ENCODE data around the gene CCDC33.

The CCDC33 gene

DNA sequence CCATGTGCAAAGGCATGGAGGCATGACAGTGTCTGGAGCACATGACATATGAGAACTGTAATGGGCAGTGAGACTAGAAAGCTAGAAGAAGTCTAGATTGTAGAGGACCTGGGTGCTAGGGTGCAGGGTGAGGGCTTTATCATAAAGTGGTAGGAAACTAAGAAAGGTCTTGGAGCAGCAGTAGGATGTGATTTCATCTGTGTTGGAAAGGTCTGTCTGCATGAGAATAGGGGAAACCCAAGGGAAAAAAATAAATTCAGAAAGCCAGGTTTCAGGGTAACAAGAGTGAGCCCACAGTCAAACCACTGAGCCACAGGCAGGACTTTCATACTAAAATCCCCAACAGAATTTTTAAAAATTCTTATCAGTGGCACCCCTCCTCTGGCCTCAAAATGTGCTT, 54.5 kb downstream of the CCDC33 start:
- Histone ChIP-seq H3K9me3 (ENCODE audit: control insufficient read depth, low read length) (no peaks in the 10 kb centered on the region), H3K36me3 (ENCODE audit: control insufficient read depth, insufficient read depth, low read length) (no peaks in the 10 kb centered on the region), H3K4me1 (ENCODE audit: control insufficient read depth, insufficient read depth, low read length, poor library complexity, severe bottlenecking) (peaks cover 47% of the 10 kb centered on the region), H3K4me3 (ENCODE audit: extremely low read depth, insufficient read depth, low read length, poor library complexity, severe bottlenecking) (no peak overlapping the region), H3K27ac (ENCODE audit: low read depth, low read length, severe bottlenecking) (peak overlapping the region; percentile 98)

DNA sequence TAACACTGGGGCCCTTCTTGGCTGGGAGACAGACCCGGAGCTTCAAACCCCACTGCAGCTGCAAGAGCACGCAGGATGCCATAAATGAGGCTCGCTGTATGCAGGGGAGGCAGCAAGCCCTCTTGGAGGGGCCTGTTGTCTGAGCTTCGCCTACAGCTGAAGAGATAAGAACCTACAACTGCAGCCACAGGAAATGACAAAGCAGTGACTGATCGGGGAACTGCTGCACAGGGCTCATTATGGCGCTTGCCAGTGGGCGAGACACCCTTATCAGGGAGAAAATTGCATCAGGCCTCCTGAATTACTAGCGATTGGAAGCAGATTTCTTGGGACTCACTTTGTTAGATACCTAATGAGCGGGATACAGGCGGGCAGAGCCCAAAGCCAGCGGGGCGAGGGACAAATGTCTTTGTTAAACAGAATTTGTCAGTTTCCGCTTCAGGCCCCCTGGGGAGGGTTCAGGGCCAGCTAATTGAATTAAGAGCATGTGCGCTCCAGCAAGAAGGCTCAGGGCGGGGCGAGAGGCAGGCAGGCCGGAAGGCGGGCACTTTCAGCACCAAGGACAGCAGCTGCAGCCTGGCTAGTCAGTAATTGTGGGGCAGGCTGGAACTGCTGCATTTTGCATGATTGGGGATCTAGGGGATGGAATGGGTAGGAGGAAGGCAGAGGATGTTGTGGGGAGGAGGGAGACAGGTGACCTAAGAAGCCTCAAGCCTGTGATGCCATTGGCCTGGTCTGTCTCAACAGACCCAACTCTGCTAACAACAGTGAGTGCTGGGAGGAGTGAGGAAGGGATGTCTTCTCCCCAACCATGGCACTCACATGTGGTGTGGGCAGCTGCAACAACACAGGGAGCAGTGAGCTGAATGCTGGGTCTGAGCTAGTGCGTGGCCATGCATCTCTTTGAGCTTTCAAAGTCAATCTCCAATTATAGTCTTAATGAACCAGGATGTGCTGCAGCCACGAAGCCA, 55.3 kb downstream of the CCDC33 start:
- Histone ChIP-seq H3K4me1 (ENCODE audit: control insufficient read depth, insufficient read depth, low read length, poor library complexity, severe bottlenecking) (peaks cover 47% of the 10 kb centered on the region), H3K4me3 (ENCODE audit: extremely low read depth, insufficient read depth, low read length, poor library complexity, severe bottlenecking) (peak overlapping the region; percentile 6), H3K27ac (ENCODE audit: low read depth, low read length, severe bottlenecking) (peak overlapping the region; percentile 98), H3K9me3 (ENCODE audit: control insufficient read depth, low read length) (no peaks in the 10 kb centered on the region), H3K36me3 (ENCODE audit: control insufficient read depth, insufficient read depth, low read length) (no peaks in the 10 kb centered on the region)
- WGBS, 2 experiments (ENCODE audit: insufficient coverage in 2 of 2) = 3 to 9% methylated on average over 18 of the region's 20 CpGs

DNA sequence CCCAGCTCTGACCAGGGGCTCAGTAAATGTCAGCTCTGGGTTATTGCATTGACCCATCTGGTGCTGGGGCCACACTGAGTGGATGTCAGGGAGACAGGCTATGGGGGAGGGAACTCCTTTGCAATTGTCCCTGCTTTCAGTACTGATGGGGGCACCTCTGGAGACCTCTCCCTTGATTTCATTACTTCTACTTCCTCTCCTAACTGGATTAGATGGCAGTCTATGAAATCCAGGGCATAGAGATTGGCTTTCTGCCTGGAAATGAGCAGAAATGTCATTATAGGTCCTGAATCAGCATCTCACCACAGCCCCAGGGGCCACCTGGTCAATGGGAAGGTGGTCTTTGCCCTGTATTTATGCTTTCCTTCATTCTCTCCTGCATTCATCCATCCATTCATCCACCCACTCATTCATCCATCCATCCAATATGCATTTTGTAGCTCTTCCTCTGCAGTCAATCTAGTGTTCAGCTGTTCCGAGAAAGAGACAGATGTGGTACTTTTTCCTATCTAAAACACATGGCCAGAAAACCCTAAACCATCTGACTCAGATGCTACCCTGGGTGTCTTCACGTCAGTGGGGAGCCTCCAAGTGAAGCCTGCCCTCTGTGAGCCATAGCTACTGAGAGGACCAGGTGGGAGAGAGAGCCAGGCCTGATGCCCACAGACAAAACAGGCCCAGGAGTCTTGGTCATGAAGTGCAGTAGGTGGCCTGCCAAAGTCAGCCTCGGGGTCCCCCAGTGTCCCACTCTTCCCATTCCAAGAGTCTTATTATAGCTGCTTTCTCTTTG, 57.1 kb downstream of the CCDC33 start:
- Histone ChIP-seq H3K4me3 (ENCODE audit: extremely low read depth, insufficient read depth, low read length, poor library complexity, severe bottlenecking) (no peak overlapping the region), H3K9me3 (ENCODE audit: control insufficient read depth, low read length) (no peaks in the 10 kb centered on the region), H3K27ac (ENCODE audit: low read depth, low read length, severe bottlenecking) (no peak overlapping the region), H3K4me1 (ENCODE audit: control insufficient read depth, insufficient read depth, low read length, poor library complexity, severe bottlenecking) (peaks cover 49% of the 10 kb centered on the region), H3K36me3 (ENCODE audit: control insufficient read depth, insufficient read depth, low read length) (no peaks in the 10 kb centered on the region)
- WGBS, 2 experiments (ENCODE audit: insufficient coverage in 2 of 2) = 83 to 100% methylated on average over 2 of the region's 3 CpGs

DNA sequence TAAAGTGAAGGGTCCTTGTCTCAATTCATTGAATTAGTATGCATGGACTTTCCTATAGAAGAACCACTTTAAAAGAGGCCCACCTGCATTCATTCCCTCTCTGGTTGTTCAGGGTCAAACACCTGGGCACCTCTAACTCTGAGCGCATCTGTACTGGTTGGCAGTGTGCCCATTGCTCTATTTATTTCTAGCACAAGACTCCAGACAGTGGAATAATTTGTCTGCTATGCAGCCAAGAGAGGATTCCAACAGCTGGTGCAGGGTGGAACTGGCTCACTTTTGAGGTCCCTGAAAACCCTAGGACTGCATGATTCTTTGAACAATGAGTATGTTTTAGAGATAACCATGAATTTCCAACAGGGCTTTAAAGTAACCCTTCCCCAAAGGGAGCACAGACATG, 57.9 kb downstream of the CCDC33 start:
- Histone ChIP-seq H3K4me1 (ENCODE audit: control insufficient read depth, insufficient read depth, low read length, poor library complexity, severe bottlenecking) (peaks cover 43% of the 10 kb centered on the region), H3K27ac (ENCODE audit: low read depth, low read length, severe bottlenecking) (no peak overlapping the region), H3K36me3 (ENCODE audit: control insufficient read depth, insufficient read depth, low read length) (no peaks in the 10 kb centered on the region), H3K4me3 (ENCODE audit: extremely low read depth, insufficient read depth, low read length, poor library complexity, severe bottlenecking) (no peak overlapping the region), H3K9me3 (ENCODE audit: control insufficient read depth, low read length) (no peaks in the 10 kb centered on the region)
- WGBS, 2 experiments (ENCODE audit: insufficient coverage in 2 of 2) = 86 to 100% methylated on average over 1 of the region's 1 CpG

DNA sequence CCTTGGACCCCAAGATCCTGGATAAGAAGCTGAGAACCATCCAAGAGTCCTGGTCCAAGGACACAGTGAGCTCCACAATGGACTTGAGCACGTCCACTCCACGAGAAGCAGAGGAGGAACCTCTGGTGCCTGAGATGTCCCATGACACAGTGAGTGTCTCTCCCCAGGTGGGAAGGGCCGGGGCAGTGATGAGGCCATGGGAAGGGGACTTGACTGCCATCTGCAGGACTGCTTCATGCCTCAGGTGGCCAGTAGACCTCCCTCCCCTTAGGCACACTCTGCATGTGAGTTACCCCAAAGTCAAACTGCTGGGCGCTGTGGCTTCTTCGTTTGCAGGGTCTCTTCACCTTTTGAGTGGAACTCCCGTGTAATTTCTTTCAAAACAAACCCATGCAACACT, 59.7 kb downstream of the CCDC33 start:
- 87 to 89% methylated on average over 4 to 5 of the region's 6 CpGs for WGBS, 2 experiments (ENCODE audit: insufficient coverage in 2 of 2)
- no peak overlapping the region for H3K4me3 ChIP-seq (ENCODE audit: extremely low read depth, insufficient read depth, low read length, poor library complexity, severe bottlenecking)
- no peaks in the 10 kb centered on the region for H3K9me3 ChIP-seq (ENCODE audit: control insufficient read depth, low read length)
- H3K27ac ChIP-seq (ENCODE audit: low read depth, low read length, severe bottlenecking) = no peak overlapping the region
- H3K36me3 ChIP-seq (ENCODE audit: control insufficient read depth, insufficient read depth, low read length) = no peaks in the 10 kb centered on the region
- peaks cover 28% of the 10 kb centered on the region for H3K4me1 ChIP-seq (ENCODE audit: control insufficient read depth, insufficient read depth, low read length, poor library complexity, severe bottlenecking)

DNA sequence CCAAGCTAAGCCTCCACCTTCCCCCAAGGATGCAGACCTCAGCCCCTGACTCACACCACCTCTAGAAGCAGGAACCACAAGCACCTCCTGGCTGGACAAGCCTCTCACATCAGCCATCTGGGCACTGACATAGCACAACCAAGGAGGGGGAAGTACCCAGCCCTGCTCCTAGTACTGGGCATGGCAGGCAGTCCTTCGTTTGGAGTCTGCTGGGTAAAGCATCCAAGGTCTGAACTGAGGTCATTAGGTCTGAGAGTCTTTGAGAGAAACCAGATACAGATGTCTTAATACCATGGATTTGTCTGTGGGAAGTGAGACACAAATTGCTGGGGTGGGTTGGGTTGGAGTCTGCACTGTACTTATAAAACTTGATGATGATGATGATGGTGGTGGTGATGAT, 61.8 kb downstream of the CCDC33 start:
- Histone ChIP-seq H3K4me1 (ENCODE audit: control insufficient read depth, insufficient read depth, low read length, poor library complexity, severe bottlenecking) (peaks cover 26% of the 10 kb centered on the region), H3K4me3 (ENCODE audit: extremely low read depth, insufficient read depth, low read length, poor library complexity, severe bottlenecking) (no peak overlapping the region), H3K27ac (ENCODE audit: low read depth, low read length, severe bottlenecking) (no peak overlapping the region), H3K9me3 (ENCODE audit: control insufficient read depth, low read length) (no peaks in the 10 kb centered on the region), H3K36me3 (ENCODE audit: control insufficient read depth, insufficient read depth, low read length) (no peaks in the 10 kb centered on the region)
- 73 to 78% methylated on average over 1 of the region's 1 CpG for WGBS, 2 experiments (ENCODE audit: insufficient coverage in 2 of 2)

DNA sequence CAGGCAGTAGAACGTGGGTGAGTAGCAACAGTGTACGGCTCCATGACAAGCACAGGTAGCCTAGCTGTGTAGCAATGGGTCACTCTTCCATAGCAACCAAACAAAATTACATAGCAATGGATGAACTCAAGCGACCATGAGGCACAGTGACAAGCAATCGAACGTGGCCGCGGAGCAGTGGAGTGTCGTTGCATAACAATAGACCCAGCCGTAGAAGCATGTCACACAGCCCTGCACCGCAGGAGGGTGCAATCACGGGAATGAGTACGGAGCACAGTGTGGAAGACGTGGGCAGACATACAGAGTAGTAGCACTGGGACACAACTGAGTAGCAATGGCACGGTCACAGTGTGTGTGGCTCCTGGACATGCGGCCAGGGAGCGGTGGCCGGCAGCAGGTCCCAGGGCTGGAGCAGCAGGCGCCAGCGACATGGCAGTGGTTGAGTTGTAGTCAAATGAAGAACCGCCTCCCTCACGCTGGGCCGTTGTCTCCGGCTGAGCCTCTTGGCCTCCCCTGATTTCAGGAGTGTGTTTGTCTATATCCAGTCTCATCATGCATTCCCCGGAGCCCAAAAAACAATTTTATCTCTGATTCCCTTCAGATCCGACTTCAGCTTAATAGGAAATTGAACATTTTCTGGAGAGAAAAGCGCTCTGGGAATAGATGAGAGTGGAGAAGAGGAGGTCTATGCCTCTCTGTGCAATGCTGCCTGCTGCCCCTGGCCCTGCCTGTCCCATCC, 64.1 kb downstream of the CCDC33 start:
- WGBS, 2 experiments (ENCODE audit: insufficient coverage in 2 of 2) = 33 to 34% methylated on average over 20 to 24 of the region's 26 CpGs
- H3K9me3 ChIP-seq (ENCODE audit: control insufficient read depth, low read length) = no peaks in the 10 kb centered on the region
- H3K4me1 ChIP-seq (ENCODE audit: control insufficient read depth, insufficient read depth, low read length, poor library complexity, severe bottlenecking) = peaks cover 41% of the 10 kb centered on the region
- no peak overlapping the region for H3K4me3 ChIP-seq (ENCODE audit: extremely low read depth, insufficient read depth, low read length, poor library complexity, severe bottlenecking)
- H3K27ac ChIP-seq (ENCODE audit: low read depth, low read length, severe bottlenecking) = no peak overlapping the region
- no peaks in the 10 kb centered on the region for H3K36me3 ChIP-seq (ENCODE audit: control insufficient read depth, insufficient read depth, low read length)

DNA sequence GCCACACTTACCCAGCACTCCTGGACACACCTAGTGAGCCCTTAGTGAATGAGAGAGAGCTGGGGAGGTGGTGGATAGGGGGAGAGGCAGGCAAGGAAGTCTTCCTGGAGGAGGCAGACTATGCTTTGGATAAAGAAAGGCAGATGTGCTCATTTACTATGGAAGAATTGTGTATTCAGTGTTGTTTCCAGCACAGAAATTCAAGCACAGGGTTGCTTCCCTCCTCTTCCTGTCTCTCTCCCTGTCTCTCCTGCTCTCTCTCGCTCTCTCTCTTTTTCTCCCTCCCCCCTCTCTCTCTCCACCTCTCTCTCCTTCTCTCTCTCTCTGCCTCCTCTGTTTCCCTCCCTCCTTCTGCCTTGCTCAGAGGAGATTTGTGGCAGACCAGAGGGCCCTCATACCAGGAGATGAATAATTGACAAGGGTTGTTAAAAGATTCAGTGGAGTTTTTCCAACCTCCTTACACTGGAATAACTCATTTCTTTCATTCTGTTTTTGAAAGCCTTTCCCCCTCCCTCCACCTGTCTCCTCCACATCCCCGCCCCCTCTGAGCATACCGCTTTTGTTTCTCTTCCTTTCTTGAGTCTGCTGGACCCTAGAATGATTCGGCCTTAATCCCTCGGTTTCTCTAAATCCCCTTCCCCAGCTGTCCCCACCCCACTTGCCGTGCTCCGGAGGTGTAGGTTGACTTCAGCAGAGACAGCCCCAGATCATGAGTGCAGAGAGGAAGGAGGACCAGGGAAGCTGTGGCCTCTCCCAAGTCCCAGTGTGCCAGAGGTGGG, 65.6 kb downstream of the CCDC33 start:
- Histone ChIP-seq H3K9me3 (ENCODE audit: control insufficient read depth, low read length) (no peaks in the 10 kb centered on the region), H3K27ac (ENCODE audit: low read depth, low read length, severe bottlenecking) (no peak overlapping the region), H3K36me3 (ENCODE audit: control insufficient read depth, insufficient read depth, low read length) (no peaks in the 10 kb centered on the region), H3K4me3 (ENCODE audit: extremely low read depth, insufficient read depth, low read length, poor library complexity, severe bottlenecking) (no peak overlapping the region), H3K4me1 (ENCODE audit: control insufficient read depth, insufficient read depth, low read length, poor library complexity, severe bottlenecking) (peaks cover 52% of the 10 kb centered on the region)
- WGBS, 2 experiments (ENCODE audit: insufficient coverage in 2 of 2) = 46 to 50% methylated on average over 1 to 3 of the region's 7 CpGs

DNA sequence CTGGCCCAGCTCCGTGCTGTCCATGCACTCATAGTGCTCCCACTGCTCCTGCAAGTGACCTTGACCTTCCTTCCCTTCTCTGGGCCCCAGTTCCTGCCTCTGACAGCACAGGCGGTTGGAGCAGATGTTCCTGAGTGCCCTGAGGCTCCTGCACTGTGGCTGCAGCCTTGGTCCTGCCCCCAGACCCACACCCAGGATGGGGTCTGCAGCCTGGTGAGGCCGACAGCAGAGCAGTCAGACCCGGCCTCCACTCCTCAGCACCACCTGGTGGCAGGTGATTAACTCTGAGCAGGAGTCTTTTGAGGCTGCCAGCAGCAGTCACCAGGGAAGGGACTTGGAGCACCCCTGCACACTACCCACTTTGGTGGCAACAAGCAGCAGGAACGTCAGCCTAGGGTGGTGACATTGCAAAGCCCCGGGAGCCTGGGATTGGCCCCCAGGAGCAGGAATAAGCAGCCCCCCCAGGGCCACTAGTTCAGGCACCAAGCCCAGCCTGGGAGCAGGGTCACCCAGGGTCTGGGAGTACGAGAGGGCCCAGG, 66.8 kb downstream of the CCDC33 start:
- Histone ChIP-seq H3K36me3 (ENCODE audit: control insufficient read depth, insufficient read depth, low read length) (no peaks in the 10 kb centered on the region), H3K27ac (ENCODE audit: low read depth, low read length, severe bottlenecking) (no peak overlapping the region), H3K4me3 (ENCODE audit: extremely low read depth, insufficient read depth, low read length, poor library complexity, severe bottlenecking) (no peak overlapping the region), H3K4me1 (ENCODE audit: control insufficient read depth, insufficient read depth, low read length, poor library complexity, severe bottlenecking) (peaks cover 46% of the 10 kb centered on the region), H3K9me3 (ENCODE audit: control insufficient read depth, low read length) (no peaks in the 10 kb centered on the region)
- 32 to 36% methylated on average over 5 to 6 of the region's 7 CpGs for WGBS, 2 experiments (ENCODE audit: insufficient coverage in 2 of 2)

Measured in mesodermal cell (in vitro differentiated cells).